Hepatocyte (in vitro differentiated cells): ENCODE results near the gene SEMA3G. TPM values are rescaled to one million over a fixed set of nuclear protein-coding genes. Genes with fewer than 3 reads are reported as not detected.

Source experiments
- DNase-seq: peaks from one replicate; pipeline ENCODE4 v3.0.0-alpha.2; 2016; ENCODE audit warnings: low spot score
- H2AFZ ChIP-seq: fragments of 200-600 bp; sonication (generic); 2 replicates; pipeline ENCODE4 v1.6.0; 2016; ENCODE audit warnings: antibody characterized with exemption, mild to moderate bottlenecking
- H3K27ac ChIP-seq: fragments of 200-600 bp; sonication (generic); 2 replicates; pipeline ENCODE4 v1.5.1; 2016; ENCODE audit warnings: mild to moderate bottlenecking
- H3K27me3 ChIP-seq: fragments of 200-600 bp; sonication (generic); 2 replicates; pipeline ENCODE4 v1.6.1; 2016
- H3K36me3 ChIP-seq: fragments of 200-600 bp; sonication (generic); replicated peaks from 2 replicates; pipeline ENCODE4 v1.5.1; 2016; ENCODE audit warnings: low read depth; ENCODE audit not compliant: insufficient read depth
- H3K4me1 ChIP-seq: fragments of 200-600 bp; sonication (generic); 2 replicates; pipeline ENCODE4 v1.5.1; 2016; ENCODE audit warnings: mild to moderate bottlenecking, moderate library complexity; ENCODE audit not compliant: insufficient read depth
- H3K4me2 ChIP-seq: fragments of 200-600 bp; sonication (generic); 2 replicates; pipeline ENCODE4 v1.6.0; 2016
- H3K4me3 ChIP-seq: fragments of 200-600 bp; sonication (generic); 2 replicates; pipeline ENCODE4 v1.5.1; 2016; ENCODE audit warnings: mild to moderate bottlenecking
- H3K79me2 ChIP-seq: fragments of 200-600 bp; sonication (generic); 2 replicates; pipeline ENCODE4 v1.6.0; 2017; ENCODE audit warnings: mild to moderate bottlenecking
- H3K9me2 ChIP-seq: fragments of 200-600 bp; sonication (generic); replicated peaks from 2 replicates; pipeline ENCODE4 v1.6.0; 2017; ENCODE audit warnings: mild to moderate bottlenecking; ENCODE audit not compliant: insufficient read depth
- H3K9me3 ChIP-seq: fragments of 200-600 bp; sonication (generic); 2 replicates; pipeline ENCODE4 v1.5.1; 2016; ENCODE audit warnings: low read depth, mild to moderate bottlenecking
- H4K20me1 ChIP-seq: fragments of 200-600 bp; sonication (generic); 2 replicates; pipeline ENCODE4 v1.6.0; 2016; ENCODE audit warnings: mild to moderate bottlenecking; ENCODE audit not compliant: insufficient read depth, poor library complexity, severe bottlenecking
- CTCF ChIP-seq: fragments of 200-600 bp; sonication (generic); IDR thresholded peaks from 2 replicates; pipeline ENCODE4 v1.5.1; 2016; ENCODE audit warnings: antibody characterized with exemption, mild to moderate bottlenecking; ENCODE audit not compliant: poor library complexity
- EZH2 ChIP-seq: fragments of 200-600 bp; sonication (generic); IDR thresholded peaks from 2 replicates; pipeline ENCODE4 v1.6.1; 2016; ENCODE audit warnings: antibody characterized with exemption, mild to moderate bottlenecking, borderline replicate concordance
- EZH2phosphoT487 ChIP-seq: fragments of 200-600 bp; sonication (generic); IDR thresholded peaks from one replicate; pipeline ENCODE4 v1.6.1; 2018; ENCODE audit warnings: antibody characterized with exemption, mild to moderate bottlenecking, low read depth, moderate library complexity; ENCODE audit not compliant: unreplicated experiment, severe bottlenecking
- WGBS: methylation state at CpG from one replicate; pipeline ENCODE4 v1.1.6; 2016; ENCODE audit warnings: low lambda C conversion rate; ENCODE audit errors: missing lambda C conversion rate; 5-methylcytosine and 5-hydroxymethylcytosine counted together
- polyA plus RNA-seq: library from polyadenylated mRNA; unstranded; fragments of >200 nt; fragmentation: Nextera tagmentation; extraction: Ambion mirVana; gene quantifications from 2 replicates; pipeline ENCODE4 v1.2.1, GENCODE V29; 2016
- total RNA-seq: library from RNA; depleted of rRNA; stranded (reverse); fragments of >200 nt; gene quantifications from 2 replicates; pipeline ENCODE4 v1.2.3, GENCODE V29; 2014

SEMA3G gene
- total and polyA plus RNA-seq, 2 experiments from 2014 or later: 0.48 to 3.8 TPM

GRCh38 chr3:52452570-52453221 lies 7.8 kb upstream of the SEMA3G start:
- H3K9me3 ChIP-seq: no peaks in the 10 kb centered on the region
- 57% methylated on average over 11 of the region's 11 CpGs for WGBS
- no peaks in the 10 kb centered on the region for H3K27me3 ChIP-seq
- H3K79me2 ChIP-seq: peaks cover 26% of the 10 kb centered on the region
- H4K20me1 ChIP-seq: no peaks in the 10 kb centered on the region
- no peak for DNase-seq
- H3K27ac ChIP-seq: no peak overlapping the region
- no peak overlapping the region for H3K4me2 ChIP-seq
- no peaks in the 10 kb centered on the region for H3K36me3 ChIP-seq
- H3K4me3 ChIP-seq: no peak overlapping the region
- H3K9me2 ChIP-seq: no peaks in the 10 kb centered on the region
- TF ChIP-seq EZH2phosphoT487: no peak
- TF ChIP-seq CTCF: no peak
- TF ChIP-seq EZH2: no peak
- peaks cover 21% of the 10 kb centered on the region for H3K4me1 ChIP-seq
- no peak overlapping the region for H2AFZ ChIP-seq

- 91% methylated on average over 6 of the region's 6 CpGs for WGBS
- no peak for DNase-seq
- TF ChIP-seq EZH2phosphoT487: no peak
- TF ChIP-seq EZH2: no peak
- TF ChIP-seq CTCF: no peak
- Histone ChIP-seq H3K27me3 (no peaks in the 10 kb centered on the region), H3K4me2 (no peak overlapping the region), H3K4me3 (no peak overlapping the region), H4K20me1 (no peaks in the 10 kb centered on the region), H2AFZ (no peak overlapping the region), H3K9me3 (no peaks in the 10 kb centered on the region), H3K36me3 (no peaks in the 10 kb centered on the region), H3K9me2 (no peaks in the 10 kb centered on the region), H3K27ac (no peak overlapping the region), H3K79me2 (peaks cover 20% of the 10 kb centered on the region), H3K4me1 (peaks cover 17% of the 10 kb centered on the region)
Observed at GRCh38 chr3:52452126-52452525, 7.2 kb upstream of the SEMA3G start.

GRCh38 chr3:52451237-52452083 lies 6.6 kb upstream of the SEMA3G start:
- WGBS: 88% methylated on average over 23 of the region's 24 CpGs
- no peaks in the 10 kb centered on the region for H3K9me2 ChIP-seq
- no peak overlapping the region for H3K4me2 ChIP-seq
- no peaks in the 10 kb centered on the region for H3K27me3 ChIP-seq
- no peak for DNase-seq
- H4K20me1 ChIP-seq: no peaks in the 10 kb centered on the region
- H3K4me1 ChIP-seq: peaks cover 16% of the 10 kb centered on the region
- TF ChIP-seq EZH2phosphoT487 (no peak), EZH2 (no peak), CTCF (no peak)
- H3K4me3 ChIP-seq: no peak overlapping the region
- H2AFZ ChIP-seq: no peak overlapping the region
- no peaks in the 10 kb centered on the region for H3K9me3 ChIP-seq
- no peak overlapping the region for H3K27ac ChIP-seq
- H3K79me2 ChIP-seq: peaks cover 13% of the 10 kb centered on the region
- H3K36me3 ChIP-seq: no peaks in the 10 kb centered on the region
